ENCODE results near the gene FSTL4.
"Not testable (repeated sequence)": the region's sequence is repeated elsewhere in the genome, so short reads cannot be mapped to it uniquely, and the experiment has no call there.

The FSTL4 gene

GRCh38 chr5:133227897-133228296, 384.4 kb downstream of the FSTL4 start:
- DNase-seq (ENCODE audit: low read depth in 2 of 2) = no peak

GRCh38 chr5:133227082-133227481, 385.3 kb downstream of the FSTL4 start:
- DNase-seq (ENCODE audit: low read depth in 2 of 2) = no peak

- DNase-seq (ENCODE audit: low read depth in 2 of 2) = no peak
Observed at GRCh38 chr5:133226186-133226585, 386.2 kb downstream of the FSTL4 start.

GRCh38 chr5:133225671-133226152, 386.6 kb downstream of the FSTL4 start:
- DNase-seq (ENCODE audit: low read depth in 2 of 2) = no peak

GRCh38 chr5:133222979-133223378, 389.4 kb downstream of the FSTL4 start:
- no peak for DNase-seq (ENCODE audit: low read depth in 2 of 2)

- DNase-seq (ENCODE audit: low read depth in 2 of 2) = no peak
Observed at GRCh38 chr5:133222521-133222920, 389.8 kb downstream of the FSTL4 start.

- no peak for DNase-seq (ENCODE audit: low read depth in 2 of 2)
Observed at GRCh38 chr5:133222040-133222439, 390.3 kb downstream of the FSTL4 start.

- no peak for DNase-seq (ENCODE audit: low read depth in 2 of 2)
Observed at GRCh38 chr5:133220851-133221674, 391.3 kb downstream of the FSTL4 start.

GRCh38 chr5:133219296-133219695, 393.0 kb downstream of the FSTL4 start:
- no peak for DNase-seq (ENCODE audit: low read depth in 2 of 2)

GRCh38 chr5:133216138-133216537, 396.2 kb downstream of the FSTL4 start:
- not testable (repeated sequence) for DNase-seq (ENCODE audit: low read depth in 2 of 2)

- no peak for DNase-seq (ENCODE audit: low read depth in 2 of 2)
Observed at GRCh38 chr5:133214153-133214820, 398.1 kb downstream of the FSTL4 start.

GRCh38 chr5:133205649-133206048, 406.7 kb downstream of the FSTL4 start:
- no peak for DNase-seq (ENCODE audit: low read depth in 2 of 2)

- no peak for DNase-seq (ENCODE audit: low read depth in 2 of 2)
Observed at GRCh38 chr5:133205204-133205603, 407.1 kb downstream of the FSTL4 start.

GRCh38 chr5:133203317-133204305, 408.7 kb downstream of the FSTL4 start:
- no peak for DNase-seq (ENCODE audit: low read depth in 2 of 2)

- no peak for DNase-seq (ENCODE audit: low read depth in 2 of 2)
Observed at GRCh38 chr5:133202066-133202665, 410.2 kb downstream of the FSTL4 start.

GRCh38 chr5:133201310-133201709, 411.0 kb downstream of the FSTL4 start:
- DNase-seq (ENCODE audit: low read depth in 2 of 2) = no peak

GRCh38 chr5:133200256-133200655, 412.1 kb downstream of the FSTL4 start:
- DNase-seq (ENCODE audit: low read depth in 2 of 2) = no peak

- DNase-seq (ENCODE audit: low read depth in 2 of 2) = no peak
Observed at GRCh38 chr5:133199417-133200178, 412.7 kb downstream of the FSTL4 start.

GRCh38 chr5:133198511-133198910, 413.8 kb downstream of the FSTL4 start:
- no peak for DNase-seq (ENCODE audit: low read depth in 2 of 2)

- DNase-seq (ENCODE audit: low read depth in 2 of 2) = no peak
Observed at GRCh38 chr5:133196441-133197085, 415.8 kb downstream of the FSTL4 start.
